ENCODE data around the gene PWP1. TPM values are rescaled to one million over a fixed set of nuclear protein-coding genes. Genes with fewer than 3 reads are reported as not detected.

Gene PWP1
- total RNA-seq, 4 donors from 2014 or later, result 75.9 to 104 (median 92.0) TPM

GRCh38 chr12:107666009-107666408 lies 19.6 kb upstream of the PWP1 start:
- no peaks in the 10 kb centered on the region for H3K4me1 ChIP-seq
- no peak for DNase-seq (ENCODE audit: low spot score in 2 of 2)
- WGBS, 2 donors, result 83 to 86% methylated on average over 1 of the region's 1 CpG
- TF ChIP-seq POLR2A (IDR thresholded peaks at IDR 0.05) (no peak), EP300 (IDR thresholded peaks at IDR 0.05) (no peak), CTCF (IDR thresholded peaks at IDR 0.05) (no peak)
- peaks cover 0 to 7% of the 10 kb centered on the region in 2 donors for H3K27me3 ChIP-seq
- H3K4me3 ChIP-seq, result no peak overlapping the region
- no peaks in the 10 kb centered on the region for H3K36me3 ChIP-seq
- H3K9me3 ChIP-seq, result no peaks in the 10 kb centered on the region
- H3K27ac ChIP-seq, result no peak overlapping the region

GRCh38 chr12:107667464-107667863 lies 18.1 kb upstream of the PWP1 start:
- no peak overlapping the region for H3K27ac ChIP-seq
- peaks cover 0 to 7% of the 10 kb centered on the region in 2 donors for H3K27me3 ChIP-seq
- H3K4me1 ChIP-seq, result no peaks in the 10 kb centered on the region
- H3K36me3 ChIP-seq, result no peaks in the 10 kb centered on the region
- H3K9me3 ChIP-seq, result no peaks in the 10 kb centered on the region
- WGBS, 2 donors, result 88 to 94% methylated on average over 4 of the region's 4 CpGs
- no peak overlapping the region for H3K4me3 ChIP-seq
- TF ChIP-seq POLR2A (IDR thresholded peaks at IDR 0.05) (no peak), EP300 (IDR thresholded peaks at IDR 0.05) (no peak), CTCF (IDR thresholded peaks at IDR 0.05) (no peak)
- no peak for DNase-seq (ENCODE audit: low spot score in 2 of 2)

GRCh38 chr12:107668320-107669098 lies 17.1 kb upstream of the PWP1 start:
- DNase-seq (ENCODE audit: low spot score in 2 of 2), result no peak
- no peaks in the 10 kb centered on the region for H3K9me3 ChIP-seq
- WGBS, 2 donors, result 62 to 66% methylated on average over 9 of the region's 9 CpGs
- no peaks in the 10 kb centered on the region for H3K36me3 ChIP-seq
- no peak overlapping the region for H3K27ac ChIP-seq
- TF ChIP-seq POLR2A (IDR thresholded peaks at IDR 0.05) (no peak), EP300 (IDR thresholded peaks at IDR 0.05) (no peak)
- peaks cover 0 to 7% of the 10 kb centered on the region in 2 donors for H3K27me3 ChIP-seq
- no peak overlapping the region for H3K4me3 ChIP-seq
- H3K4me1 ChIP-seq, result no peaks in the 10 kb centered on the region

GRCh38 chr12:107669946-107670345 lies 15.7 kb upstream of the PWP1 start:
- H3K36me3 ChIP-seq, result no peaks in the 10 kb centered on the region
- H3K27me3 ChIP-seq, result peaks cover 0 to 7% of the 10 kb centered on the region in 2 donors
- TF ChIP-seq CTCF (IDR thresholded peaks at IDR 0.05) (no peak), EP300 (IDR thresholded peaks at IDR 0.05) (no peak), POLR2A (IDR thresholded peaks at IDR 0.05) (no peak)
- no peak overlapping the region for H3K27ac ChIP-seq
- H3K4me3 ChIP-seq, result no peak overlapping the region
- DNase-seq (ENCODE audit: low spot score in 2 of 2), result no peak
- H3K9me3 ChIP-seq, result no peaks in the 10 kb centered on the region
- 81 to 83% methylated on average over 8 of the region's 8 CpGs for WGBS, 2 donors
- no peaks in the 10 kb centered on the region for H3K4me1 ChIP-seq

GRCh38 chr12:107670999-107671643 lies 14.5 kb upstream of the PWP1 start:
- Histone ChIP-seq H3K27ac (no peak overlapping the region), H3K36me3 (no peaks in the 10 kb centered on the region), H3K9me3 (no peaks in the 10 kb centered on the region), H3K4me3 (no peak overlapping the region), H3K27me3 (peaks cover 0 to 7% of the 10 kb centered on the region in 2 donors), H3K4me1 (peaks cover 0 to under 1% (median 0%) of the 10 kb centered on the region in 4 donors)
- DNase-seq (ENCODE audit: low spot score in 2 of 2), result no peak
- WGBS, 2 donors, result 40 to 42% methylated on average over 10 of the region's 10 CpGs
- no peak for TF ChIP-seq EP300 (IDR thresholded peaks at IDR 0.05)
- peak in 3 of 5 experiments; percentile 22 to 34 (median 26) for TF ChIP-seq CTCF (IDR thresholded peaks at IDR 0.05)
- no peak for TF ChIP-seq POLR2A (IDR thresholded peaks at IDR 0.05)
